Activated effector memory CD4-positive, alpha-beta T cell treated with Interleukin-2 at 50 U/mL for 16 hours (primary cell): ENCODE results near the gene BTG2.

Source experiments
- DNase-seq: peaks from one replicate; pipeline ENCODE4 v3.0.0-alpha.2; 2020

BTG2 gene

GRCh38 chr1:203346060-203346768, 40.9 kb downstream of the BTG2 start:
- DNase-seq: no peak

- no peak for DNase-seq
Observed at GRCh38 chr1:203346769-203347102, 41.4 kb downstream of the BTG2 start.

- no peak for DNase-seq
Observed at GRCh38 chr1:203349166-203349565, 43.8 kb downstream of the BTG2 start.

- no peak for DNase-seq
Observed at GRCh38 chr1:203349773-203350524, 44.6 kb downstream of the BTG2 start.

- no peak for DNase-seq
Observed at GRCh38 chr1:203351037-203351625, 45.8 kb downstream of the BTG2 start, which contains the start of gene FMOD. Gene FMOD, minus strand, starts transcription at chr1:203351122. Its CDS starts 2,852 bp downstream, at chr1:203348270.

- no peak for DNase-seq
Observed at GRCh38 chr1:203353486-203353885, 48.2 kb downstream of the BTG2 start.

- no peak for DNase-seq
Observed at GRCh38 chr1:203354246-203354645, 48.9 kb downstream of the BTG2 start.

GRCh38 chr1:203359010-203359571, 53.8 kb downstream of the BTG2 start:
- no peak for DNase-seq
